IPS-18a (cell line): Measurements from ENCODE around the gene ADAMTS3.

ENCODE experiments used
- H3K27ac ChIP-seq: one replicate; pipeline ENCODE4 v1.5.1; 2013; ENCODE audit warnings: low read length
- H3K27me3 ChIP-seq: one replicate; pipeline ENCODE4 v1.6.1; 2013; ENCODE audit warnings: mild to moderate bottlenecking, low read length; ENCODE audit not compliant: control insufficient read depth, insufficient read depth
- H3K36me3 ChIP-seq: one replicate; pipeline ENCODE4 v1.6.1; 2013; ENCODE audit warnings: low read depth, low read length; ENCODE audit not compliant: control insufficient read depth
- H3K4me1 ChIP-seq: one replicate; pipeline ENCODE4 v1.6.1; 2013; ENCODE audit warnings: low read depth, low read length; ENCODE audit not compliant: control insufficient read depth
- H3K4me3 ChIP-seq: one replicate; pipeline ENCODE4 v1.5.1; 2013; ENCODE audit warnings: low read length
- H3K9ac ChIP-seq: one replicate; pipeline ENCODE4 v1.6.1; 2013; ENCODE audit warnings: mild to moderate bottlenecking, low read length, moderate library complexity
- H3K9me3 ChIP-seq: one replicate; pipeline ENCODE4 v1.6.1; 2013; ENCODE audit warnings: low read depth, low read length; ENCODE audit not compliant: control insufficient read depth

The ADAMTS3 gene

DNA sequence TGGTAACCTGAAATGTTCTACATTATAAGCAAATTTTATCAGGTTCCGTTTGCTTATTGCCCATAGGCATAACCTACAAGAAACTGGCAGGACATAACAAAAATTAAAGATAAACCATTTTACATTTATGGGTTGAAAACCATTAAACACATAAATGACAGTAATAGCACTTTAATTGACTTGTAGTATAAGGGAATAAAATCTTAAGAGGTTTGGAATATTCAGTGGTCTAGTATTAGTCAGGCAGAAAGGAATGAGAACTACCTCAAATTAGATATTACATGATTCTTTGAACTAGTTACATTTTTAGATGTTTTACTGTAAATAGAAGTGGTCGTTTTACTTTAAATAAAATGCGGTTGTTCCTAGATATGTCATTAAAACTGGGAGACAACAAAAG, 111.9 kb downstream of the ADAMTS3 start:
- Histone ChIP-seq H3K9me3 (no peaks in the 10 kb centered on the region), H3K4me3 (no peak overlapping the region), H3K27ac (no peak overlapping the region), H3K4me1 (no peaks in the 10 kb centered on the region), H3K9ac (no peak overlapping the region), H3K27me3 (no peaks in the 10 kb centered on the region), H3K36me3 (no peaks in the 10 kb centered on the region)

DNA sequence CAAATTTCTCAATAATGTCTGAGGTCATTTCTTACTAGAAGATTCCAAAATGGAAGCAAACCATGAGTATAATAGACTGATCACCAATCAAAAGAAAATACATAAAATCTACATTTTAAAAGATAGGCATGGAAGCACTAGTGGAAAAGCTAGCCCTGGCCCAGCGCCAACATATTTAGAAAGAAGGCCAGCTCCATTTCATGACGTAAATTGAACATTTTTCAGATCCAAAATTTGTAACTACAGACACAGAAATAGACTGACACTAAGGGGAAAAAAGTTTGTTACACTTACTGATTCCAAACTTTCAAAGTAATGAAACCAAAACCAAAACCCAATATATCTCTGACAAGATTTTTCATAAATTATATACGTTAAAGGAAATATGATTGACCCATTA, 117.7 kb downstream of the ADAMTS3 start:
- Histone ChIP-seq H3K9me3 (no peaks in the 10 kb centered on the region), H3K4me3 (no peak overlapping the region), H3K9ac (no peak overlapping the region), H3K27ac (no peak overlapping the region), H3K4me1 (no peaks in the 10 kb centered on the region), H3K36me3 (no peaks in the 10 kb centered on the region), H3K27me3 (no peaks in the 10 kb centered on the region)

DNA sequence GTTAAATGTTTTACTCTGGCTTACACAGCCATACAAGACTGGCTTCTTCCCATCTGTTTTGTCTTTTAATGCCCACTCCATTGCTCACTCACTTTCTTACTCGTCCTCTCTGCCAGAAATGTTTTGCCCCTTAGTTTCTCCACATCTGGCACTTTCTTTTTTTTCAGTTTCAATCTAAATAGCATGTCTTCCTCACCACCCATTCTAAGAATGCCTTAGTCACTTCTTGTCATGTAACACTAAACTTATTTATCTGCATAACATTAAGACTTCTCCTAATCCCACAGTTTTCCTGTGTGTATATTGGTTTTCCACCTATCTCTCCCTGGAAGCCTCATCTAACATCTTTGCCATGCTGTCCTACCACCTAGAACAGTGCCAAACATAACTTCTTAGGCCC, 119.3 kb downstream of the ADAMTS3 start:
- H3K27ac ChIP-seq: no peak overlapping the region
- H3K4me3 ChIP-seq: no peak overlapping the region
- no peaks in the 10 kb centered on the region for H3K9me3 ChIP-seq
- H3K27me3 ChIP-seq: no peaks in the 10 kb centered on the region
- no peak overlapping the region for H3K9ac ChIP-seq
- no peaks in the 10 kb centered on the region for H3K36me3 ChIP-seq
- H3K4me1 ChIP-seq: no peaks in the 10 kb centered on the region

- Histone ChIP-seq H3K27ac (no peak overlapping the region), H3K36me3 (no peaks in the 10 kb centered on the region), H3K9ac (no peak overlapping the region), H3K9me3 (no peaks in the 10 kb centered on the region), H3K4me1 (no peaks in the 10 kb centered on the region), H3K4me3 (no peak overlapping the region), H3K27me3 (no peaks in the 10 kb centered on the region)
These were observed 120.8 kb downstream of the ADAMTS3 start for GRCh38 chr4:72448231-72448630.

DNA sequence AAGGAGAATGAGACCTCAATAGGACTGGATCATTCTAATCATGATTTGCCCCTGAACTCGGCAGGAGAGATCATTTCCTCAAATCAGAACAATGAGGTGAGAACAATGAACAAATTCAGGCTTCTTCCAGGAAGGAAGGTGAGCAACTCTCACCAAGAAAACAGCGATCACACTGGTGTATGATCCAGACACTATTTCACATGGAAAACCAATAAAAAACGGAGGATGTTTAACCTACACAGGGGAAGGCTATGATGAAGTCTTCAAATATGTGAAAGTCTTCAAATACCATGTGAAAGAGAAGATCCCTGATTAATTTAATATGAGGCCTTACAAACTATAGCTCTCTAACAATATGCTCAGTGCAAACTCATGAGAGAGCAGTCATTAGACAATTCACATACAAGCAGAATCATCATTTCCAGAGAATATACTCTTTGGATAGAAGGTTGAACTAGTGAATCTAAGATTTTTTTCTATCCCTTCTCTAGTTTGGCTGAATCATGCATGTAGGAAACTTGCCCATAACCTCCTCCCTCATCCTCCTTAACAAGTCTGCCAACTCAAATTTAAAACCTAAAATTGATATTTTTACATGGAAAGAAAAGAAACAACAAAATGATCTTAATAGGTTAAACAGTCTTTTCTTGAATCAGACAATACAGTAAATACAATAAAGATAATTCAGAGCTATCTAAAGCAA, 122.5 kb downstream of the ADAMTS3 start:
- H3K36me3 ChIP-seq: no peaks in the 10 kb centered on the region
- H3K27ac ChIP-seq: no peak overlapping the region
- no peak overlapping the region for H3K9ac ChIP-seq
- H3K9me3 ChIP-seq: no peaks in the 10 kb centered on the region
- no peaks in the 10 kb centered on the region for H3K27me3 ChIP-seq
- H3K4me3 ChIP-seq: no peak overlapping the region
- no peaks in the 10 kb centered on the region for H3K4me1 ChIP-seq

DNA sequence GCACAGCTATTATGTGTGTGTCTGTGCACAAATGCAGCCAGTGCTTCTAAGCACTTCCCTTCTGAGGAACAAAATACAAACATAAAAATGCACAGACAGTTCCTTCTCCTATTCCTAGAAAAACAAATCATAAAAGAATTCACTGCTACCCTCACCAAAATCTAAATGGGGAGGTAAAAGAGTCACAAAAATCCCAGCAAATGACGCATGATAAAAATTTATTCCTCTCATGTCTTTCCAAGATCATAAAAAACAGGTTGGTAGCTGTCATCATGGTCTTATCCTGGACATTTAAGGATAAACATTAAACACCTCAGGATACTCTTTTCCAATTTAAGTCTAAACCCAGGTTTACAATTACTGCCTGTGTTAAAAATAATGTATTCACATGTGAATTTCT, 124.9 kb downstream of the ADAMTS3 start:
- Histone ChIP-seq H3K27ac (no peak overlapping the region), H3K9me3 (no peaks in the 10 kb centered on the region), H3K27me3 (no peaks in the 10 kb centered on the region), H3K4me1 (no peaks in the 10 kb centered on the region), H3K36me3 (no peaks in the 10 kb centered on the region), H3K9ac (no peak overlapping the region), H3K4me3 (no peak overlapping the region)

DNA sequence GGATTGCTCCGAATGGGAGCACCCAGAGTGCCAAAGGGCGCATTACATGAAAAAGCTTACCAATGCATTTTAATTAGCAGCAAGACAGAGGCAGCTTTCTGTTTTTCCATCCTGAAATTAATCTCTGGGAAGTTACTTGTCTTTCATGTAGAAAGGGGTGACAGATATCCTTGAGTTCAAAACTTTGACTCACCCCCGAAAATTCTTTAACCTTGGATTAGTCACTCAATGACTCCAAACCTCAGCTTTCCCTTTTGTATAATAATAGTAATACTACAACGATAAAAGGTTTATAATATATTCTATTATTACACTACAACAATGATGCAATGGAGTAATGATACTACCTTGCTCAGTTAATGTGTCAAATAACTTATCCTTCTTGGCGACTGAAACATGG, 126.3 kb downstream of the ADAMTS3 start:
- Histone ChIP-seq H3K9me3 (no peaks in the 10 kb centered on the region), H3K4me3 (no peak overlapping the region), H3K4me1 (no peaks in the 10 kb centered on the region), H3K27ac (no peak overlapping the region), H3K27me3 (no peaks in the 10 kb centered on the region), H3K36me3 (no peaks in the 10 kb centered on the region), H3K9ac (no peak overlapping the region)

- Histone ChIP-seq H3K36me3 (no peaks in the 10 kb centered on the region), H3K9ac (no peak overlapping the region), H3K4me1 (no peaks in the 10 kb centered on the region), H3K27ac (no peak overlapping the region), H3K9me3 (no peaks in the 10 kb centered on the region), H3K4me3 (no peak overlapping the region), H3K27me3 (no peaks in the 10 kb centered on the region)
These were observed 126.9 kb downstream of the ADAMTS3 start for GRCh38 chr4:72442147-72442546.

DNA sequence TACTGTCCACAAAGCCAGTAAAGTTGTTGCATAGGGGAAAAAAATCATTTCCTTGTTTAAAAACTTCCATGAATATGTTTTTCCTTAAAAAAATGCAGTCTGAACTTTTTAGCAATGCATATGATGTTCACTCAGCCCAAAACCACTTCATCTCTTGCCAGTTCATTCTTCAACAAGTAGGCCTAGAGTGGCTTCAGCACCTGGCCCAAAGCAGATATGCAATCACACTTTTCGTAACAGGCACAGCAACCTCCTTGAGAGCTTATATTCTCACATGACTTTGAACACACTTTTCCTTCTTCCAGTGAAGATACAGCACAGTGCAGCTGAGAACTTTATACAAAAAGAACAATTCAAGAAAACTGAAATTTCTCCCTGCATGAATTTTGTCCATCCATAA, 128.6 kb downstream of the ADAMTS3 start:
- H3K4me3 ChIP-seq: no peak overlapping the region
- no peak overlapping the region for H3K9ac ChIP-seq
- no peaks in the 10 kb centered on the region for H3K36me3 ChIP-seq
- H3K4me1 ChIP-seq: no peaks in the 10 kb centered on the region
- H3K27ac ChIP-seq: no peak overlapping the region
- H3K27me3 ChIP-seq: no peaks in the 10 kb centered on the region
- H3K9me3 ChIP-seq: no peaks in the 10 kb centered on the region

DNA sequence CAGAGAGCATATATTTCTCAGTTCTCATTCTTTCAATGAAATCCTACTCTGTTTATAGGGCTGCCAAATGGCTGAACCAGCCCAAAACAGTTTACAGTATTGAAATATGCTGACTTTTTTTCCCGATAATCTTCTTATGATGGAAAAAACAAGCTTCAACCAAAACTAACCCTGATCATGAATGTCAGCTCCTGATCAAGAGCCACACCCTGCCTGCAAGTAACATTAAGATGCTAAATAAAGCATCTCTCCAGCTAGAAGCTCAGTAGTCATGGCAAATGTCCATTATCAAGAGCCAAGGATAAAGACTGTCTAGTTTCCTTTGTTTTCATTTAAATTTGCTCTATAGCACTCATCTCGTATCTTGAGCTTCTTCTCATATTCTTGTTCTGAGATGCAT, 136.0 kb downstream of the ADAMTS3 start:
- no peak overlapping the region for H3K9ac ChIP-seq
- no peak overlapping the region for H3K27ac ChIP-seq
- no peak overlapping the region for H3K4me3 ChIP-seq
- no peaks in the 10 kb centered on the region for H3K36me3 ChIP-seq
- H3K9me3 ChIP-seq: no peaks in the 10 kb centered on the region
- H3K4me1 ChIP-seq: no peaks in the 10 kb centered on the region
- no peaks in the 10 kb centered on the region for H3K27me3 ChIP-seq

DNA sequence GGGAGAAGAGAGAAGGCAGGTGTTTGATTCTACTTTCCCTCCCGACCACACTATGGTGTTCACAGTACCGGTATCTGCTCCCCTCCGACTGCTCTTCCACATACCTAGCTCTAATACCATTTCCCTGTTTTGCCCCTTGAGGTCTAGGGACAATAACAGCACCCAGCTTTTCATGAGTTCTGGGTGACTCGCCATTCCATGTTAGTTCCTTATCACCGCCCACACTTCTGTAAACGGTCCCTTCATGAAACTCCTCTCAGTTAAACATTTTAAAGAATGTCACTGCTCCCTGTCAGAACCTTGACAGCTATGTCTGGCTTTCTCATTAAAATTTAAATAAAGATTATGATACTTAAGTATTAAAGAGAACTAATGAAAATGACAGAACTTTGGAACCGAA, 136.7 kb downstream of the ADAMTS3 start:
- Histone ChIP-seq H3K27ac (no peak overlapping the region), H3K27me3 (no peaks in the 10 kb centered on the region), H3K9ac (no peak overlapping the region), H3K36me3 (no peaks in the 10 kb centered on the region), H3K4me3 (no peak overlapping the region), H3K9me3 (no peaks in the 10 kb centered on the region), H3K4me1 (no peaks in the 10 kb centered on the region)

- Histone ChIP-seq H3K27ac (no peak overlapping the region), H3K4me1 (no peaks in the 10 kb centered on the region), H3K9me3 (no peaks in the 10 kb centered on the region), H3K9ac (no peak overlapping the region), H3K27me3 (no peaks in the 10 kb centered on the region), H3K36me3 (no peaks in the 10 kb centered on the region), H3K4me3 (no peak overlapping the region)
These were observed 138.0 kb downstream of the ADAMTS3 start for GRCh38 chr4:72430988-72431387.
